ENCODE data around the gene THSD8. TPM values are rescaled to one million over a fixed set of nuclear protein-coding genes. Genes with fewer than 3 reads are reported as not detected.

The THSD8 gene
- total and polyA plus RNA-seq, 10 donors = 1.1 to 9.1 (median 4.8) TPM; not detected in 3

DNA sequence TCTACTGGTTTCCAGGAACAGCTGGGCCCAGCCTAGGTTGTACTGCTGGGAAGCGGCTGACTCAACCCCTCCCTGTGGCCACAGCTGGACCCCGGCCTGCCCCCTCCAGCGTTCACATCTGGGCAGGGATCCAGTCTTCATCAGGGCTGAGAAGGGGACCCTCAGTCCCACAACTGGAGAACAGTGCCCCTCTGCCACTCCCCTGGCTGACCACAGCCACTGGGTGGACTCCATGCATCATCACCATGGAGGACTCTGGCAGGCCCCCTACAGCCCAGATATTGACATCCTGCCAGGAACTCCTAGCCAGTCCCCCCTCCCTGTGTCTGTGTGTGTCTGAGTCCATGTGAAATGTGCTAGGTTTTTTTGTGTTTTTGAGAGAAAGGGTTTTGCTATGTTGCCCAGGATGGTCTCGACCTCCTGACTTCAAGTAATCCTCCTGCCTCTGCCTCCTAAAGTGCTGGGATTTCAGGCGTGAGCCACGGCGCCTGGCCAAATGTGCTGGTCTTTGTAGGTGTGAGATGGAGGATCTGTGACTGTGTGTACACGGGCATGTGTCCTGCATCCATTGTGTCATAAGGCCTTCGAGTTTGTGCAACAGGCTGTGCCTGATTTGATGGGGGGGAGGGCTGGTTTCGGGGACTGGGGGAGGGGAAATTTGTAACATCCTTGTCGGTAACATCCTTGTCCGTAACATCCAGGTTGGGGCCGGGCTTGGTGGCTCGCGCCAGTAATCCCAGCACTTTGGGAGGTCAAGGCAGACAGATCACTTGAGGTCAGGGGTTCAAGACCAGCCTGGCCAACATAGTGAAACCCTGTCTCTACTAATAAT is 22.5 kb upstream of the THSD8 start:
- peak overlapping the region in 5 of 8 donors; percentile 52 to 79 (median 59) for H3K4me3 ChIP-seq
- intact Hi-C loops (cut with DNase I; ENCODE audit: low total_unique reads) = no loop called here
- peak overlapping the region; percentile 79 to 98 (median 96) for H3K27ac ChIP-seq
- WGBS, 5 donors = 39 to 65% (median 60%) methylated on average over 7 to 15 of the region's 15 CpGs
- peaks cover 47 to 90% (median 80%) of the 10 kb centered on the region in 6 donors for H3K4me1 ChIP-seq
- DNase-seq = peak; percentile 83
- no peaks in the 10 kb centered on the region for H3K27me3 ChIP-seq (replicated peaks in 1 of 7)
- H3K36me3 ChIP-seq = no peaks in the 10 kb centered on the region
- TF ChIP-seq, protein P1, sequence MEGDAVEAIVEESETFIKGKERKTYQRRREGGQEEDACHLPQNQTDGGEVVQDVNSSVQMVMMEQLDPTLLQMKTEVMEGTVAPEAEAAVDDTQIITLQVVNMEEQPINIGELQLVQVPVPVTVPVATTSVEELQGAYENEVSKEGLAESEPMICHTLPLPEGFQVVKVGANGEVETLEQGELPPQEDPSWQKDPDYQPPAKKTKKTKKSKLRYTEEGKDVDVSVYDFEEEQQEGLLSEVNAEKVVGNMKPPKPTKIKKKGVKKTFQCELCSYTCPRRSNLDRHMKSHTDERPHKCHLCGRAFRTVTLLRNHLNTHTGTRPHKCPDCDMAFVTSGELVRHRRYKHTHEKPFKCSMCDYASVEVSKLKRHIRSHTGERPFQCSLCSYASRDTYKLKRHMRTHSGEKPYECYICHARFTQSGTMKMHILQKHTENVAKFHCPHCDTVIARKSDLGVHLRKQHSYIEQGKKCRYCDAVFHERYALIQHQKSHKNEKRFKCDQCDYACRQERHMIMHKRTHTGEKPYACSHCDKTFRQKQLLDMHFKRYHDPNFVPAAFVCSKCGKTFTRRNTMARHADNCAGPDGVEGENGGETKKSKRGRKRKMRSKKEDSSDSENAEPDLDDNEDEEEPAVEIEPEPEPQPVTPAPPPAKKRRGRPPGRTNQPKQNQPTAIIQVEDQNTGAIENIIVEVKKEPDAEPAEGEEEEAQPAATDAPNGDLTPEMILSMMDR (IDR thresholded peaks at IDR 0.05 in 8 of 11, conservative IDR thresholded peaks at IDR 0.05 in 3 of 11) = peak in 1 of 11 experiments; percentile 18
- TF ChIP-seq POLR2A (IDR thresholded peaks at IDR 0.05) = no peak
- peak in 2 of 3 donors; percentile 42 to 74 for TF ChIP-seq POLR2AphosphoS5 (IDR thresholded peaks at IDR 0.05)
- no peaks in the 10 kb centered on the region for H3K9me3 ChIP-seq

DNA sequence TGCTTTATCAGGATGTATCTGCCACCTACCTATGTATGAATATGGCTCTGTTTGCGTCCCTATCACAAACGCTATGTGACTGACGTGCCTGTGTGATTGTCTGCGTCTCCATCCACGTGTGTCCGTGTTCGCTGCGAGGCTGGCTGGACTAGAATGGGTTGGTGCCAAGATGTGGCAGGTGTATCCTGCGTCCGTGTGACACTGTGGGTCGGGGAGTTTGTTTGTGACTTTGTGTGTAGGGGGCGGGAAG is 19.8 kb upstream of the THSD8 start:
- peak overlapping the region; percentile 30 to 66 (median 45) for H3K4me3 ChIP-seq
- 0 to 3% (median 1%) methylated on average over 8 to 12 of the region's 12 CpGs for WGBS, 5 donors

DNA sequence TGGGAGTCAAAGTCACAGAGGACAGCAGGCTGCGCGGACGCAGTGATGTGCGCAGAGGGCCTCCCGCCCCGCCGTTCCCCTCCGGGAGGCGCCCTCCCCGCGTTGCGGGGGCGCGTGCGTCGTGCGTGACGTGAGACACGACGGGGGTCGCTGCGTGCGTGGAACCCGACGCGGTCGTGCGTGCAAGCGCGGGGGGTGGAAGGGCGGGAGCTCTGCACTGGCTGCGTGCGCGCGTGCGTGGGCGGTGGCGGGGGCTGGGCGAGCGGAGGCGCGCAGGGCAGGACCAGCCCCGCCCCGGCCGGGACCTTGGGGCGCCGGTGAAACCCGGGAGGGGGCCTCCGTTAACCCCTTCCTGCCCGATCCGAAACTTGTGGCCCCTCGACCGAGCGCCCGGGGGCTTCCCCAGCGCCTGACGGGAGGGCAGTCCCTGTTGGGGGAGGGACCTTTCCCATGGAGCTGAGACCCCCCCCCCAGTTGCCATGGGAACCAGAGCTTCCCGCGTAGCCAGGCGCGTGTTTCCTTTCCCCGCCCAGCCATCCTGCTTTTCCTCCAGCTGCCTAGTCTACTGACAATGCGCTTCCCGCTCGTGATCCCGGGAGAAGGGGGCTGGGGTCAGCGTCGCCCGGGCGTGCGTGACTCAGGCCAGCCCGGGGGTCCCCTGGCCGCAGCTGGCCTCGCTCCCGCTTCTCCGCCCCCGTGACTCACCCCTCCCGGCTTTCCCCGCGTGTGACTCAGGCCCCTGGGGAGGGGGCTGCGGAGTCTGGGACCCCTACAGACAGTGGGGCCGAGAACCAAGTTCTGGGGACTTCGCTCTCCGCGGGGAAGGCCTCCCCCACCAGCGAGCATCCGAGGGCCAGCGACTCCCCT is 19.2 kb upstream of the THSD8 start:
- WGBS, 5 donors = 0 to 2% (median 1%) methylated on average over 61 to 88 of the region's 88 CpGs
- intact Hi-C loops (cut with DNase I; ENCODE audit: low total_unique reads) = no loop called here
- peak; percentile 98 for DNase-seq

More for the DNA sequence above, 19.8 kb upstream of the THSD8 start:
- Histone ChIP-seq H3K9me3 (no peaks in the 10 kb centered on the region), H3K27me3 (replicated peaks in 1 of 7) (no peaks in the 10 kb centered on the region), H3K4me1 (peaks cover 65 to 97% (median 88%) of the 10 kb centered on the region in 6 donors), H3K27ac (peak overlapping the region; percentile 95 to 100 (median 100)), H3K36me3 (no peaks in the 10 kb centered on the region)
- TF ChIP-seq POLR2A (IDR thresholded peaks at IDR 0.05) = peak in 1 of 3 donors; percentile 88
- TF ChIP-seq, protein P1 (IDR thresholded peaks at IDR 0.05 in 8 of 11, conservative IDR thresholded peaks at IDR 0.05 in 3 of 11) = no peak
- TF ChIP-seq POLR2AphosphoS5 (IDR thresholded peaks at IDR 0.05) = peak in 1 of 3 donors; percentile 98
- intact Hi-C loops (cut with DNase I; ENCODE audit: low total_unique reads) = no loop called here
- DNase-seq = no peak

More for the DNA sequence above, 19.2 kb upstream of the THSD8 start:
- H3K4me3 ChIP-seq = peak overlapping the region; percentile 30 to 66 (median 45)
- H3K36me3 ChIP-seq = no peaks in the 10 kb centered on the region
- H3K4me1 ChIP-seq = peaks cover 67 to 97% (median 88%) of the 10 kb centered on the region in 6 donors
- TF ChIP-seq, protein P1 (IDR thresholded peaks at IDR 0.05 in 8 of 11, conservative IDR thresholded peaks at IDR 0.05 in 3 of 11) = peak in 6 of 11 experiments; percentile 3 to 49 (median 31)
- TF ChIP-seq POLR2AphosphoS5 (IDR thresholded peaks at IDR 0.05) (peak; percentile 89 to 99 (median 98)), POLR2A (IDR thresholded peaks at IDR 0.05) (peak; percentile 42 to 88 (median 55))
- no peaks in the 10 kb centered on the region for H3K9me3 ChIP-seq
- peak overlapping the region; percentile 95 to 100 (median 100) for H3K27ac ChIP-seq
- H3K27me3 ChIP-seq (replicated peaks in 1 of 7) = no peaks in the 10 kb centered on the region
